Brain microvascular endothelial cell (primary cell): Measurements from ENCODE around the gene LYSET.
"Not testable (repeated sequence)": the region's sequence is repeated elsewhere in the genome, so short reads cannot be mapped to it uniquely, and the experiment has no call there.

Experiments used
- DNase-seq: peaks from one replicate; pipeline ENCODE4 v3.0.0-alpha.2; 2020
- H3K27ac ChIP-seq: fragments of 250-450 bp; sonication (Bioruptor Pico); 2 replicates; pipeline ENCODE4 v1.5.1; 2020; ENCODE audit warnings: mild to moderate bottlenecking, moderate library complexity
- H3K27me3 ChIP-seq: fragments of 250-450 bp; sonication (Bioruptor Pico); replicated peaks from 2 replicates; pipeline ENCODE4 v1.5.1; 2020; ENCODE audit warnings: mild to moderate bottlenecking
- H3K36me3 ChIP-seq: fragments of 250-450 bp; sonication (Bioruptor Pico); replicated peaks from 2 replicates; pipeline ENCODE4 v1.5.1; 2020; ENCODE audit warnings: mild to moderate bottlenecking
- H3K4me3 ChIP-seq: 2 replicates; pipeline ENCODE4 v1.5.1; 2011; ENCODE audit warnings: low read depth, mild to moderate bottlenecking, control low read depth, low read length, moderate library complexity
- CTCF ChIP-seq: IDR thresholded peaks from 2 replicates; pipeline ENCODE4 v1.5.1; 2011; ENCODE audit warnings: low read depth, mild to moderate bottlenecking, moderate library complexity, low read length, control low read depth, inconsistent platforms; ENCODE audit errors: missing control alignments
- in situ Hi-C: cut with HindIII; loops from 2 replicates; pipeline ENCODE4 v1.10.0; 2017; ENCODE audit warnings: low sequenced_read_pairs, low pct_ligation_motif_present

Gene LYSET

DNA sequence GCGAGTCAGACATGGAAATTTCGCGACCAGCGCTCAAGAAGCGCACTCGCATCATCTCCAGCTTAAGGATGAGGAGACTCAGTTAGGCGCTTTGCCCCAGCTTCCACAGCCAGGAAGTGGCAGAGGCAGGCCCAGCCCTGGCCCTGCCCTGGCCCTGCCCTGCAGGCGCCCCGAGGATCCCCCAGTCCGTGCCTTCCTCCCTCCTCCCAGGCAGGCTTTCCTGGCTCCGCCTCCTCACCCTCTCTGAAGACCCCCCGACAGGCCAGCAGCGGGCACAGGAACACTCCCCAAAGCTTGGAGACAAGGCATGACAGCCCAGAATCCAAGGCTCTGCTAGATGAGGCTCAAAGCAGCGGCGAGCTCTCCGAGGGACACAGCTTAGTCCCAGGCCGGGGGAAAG, 47.0 kb downstream of the LYSET start:
- Histone ChIP-seq H3K36me3 (no peaks in the 10 kb centered on the region), H3K27ac (no peak overlapping the region), H3K27me3 (no peaks in the 10 kb centered on the region), H3K4me3 (peak overlapping the region; percentile 64)
- in situ Hi-C loops = no loop called here
- DNase-seq = no peak
- no peak for TF ChIP-seq CTCF

DNA sequence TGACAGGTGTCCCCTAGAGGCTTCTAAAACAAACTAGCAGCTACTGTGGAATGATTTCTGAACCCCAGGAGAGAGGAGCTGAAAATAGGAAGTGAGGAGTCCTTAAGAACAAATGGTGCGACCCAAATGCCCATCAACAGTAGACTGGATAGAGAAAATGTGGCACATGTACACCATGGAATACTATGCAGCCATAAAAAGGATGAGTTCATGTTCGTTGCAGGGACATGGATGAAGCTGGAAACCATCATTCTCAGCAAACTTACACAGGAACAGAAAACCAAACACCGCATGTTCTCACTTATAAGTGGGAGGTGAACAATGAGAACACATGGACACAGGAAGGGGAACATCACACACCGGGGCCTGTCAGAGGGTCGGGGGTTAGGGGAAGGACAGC, 48.0 kb downstream of the LYSET start:
- in situ Hi-C loops = not testable (repeated sequence)

GRCh38 chr14:93234798-93235197, 49.7 kb downstream of the LYSET start:
- DNase-seq = peak; percentile 72
- H3K4me3 ChIP-seq = no peak overlapping the region
- no peaks in the 10 kb centered on the region for H3K36me3 ChIP-seq
- TF ChIP-seq CTCF = no peak
- in situ Hi-C loops = no loop called here
- H3K27ac ChIP-seq = no peak overlapping the region
- H3K27me3 ChIP-seq = no peaks in the 10 kb centered on the region

More for the DNA sequence above, 48.0 kb downstream of the LYSET start:
- H3K27me3 ChIP-seq, H3K4me3 ChIP-seq, DNase-seq, H3K27ac ChIP-seq, H3K36me3 ChIP-seq: not testable (repeated sequence)
